Trophoblast cell (in vitro differentiated cells and primary cell): ENCODE measurements around the gene TYMS.

Experiments used
- DNase-seq, 2 donors: peaks; one replicate each; pipeline ENCODE4 v3.0.0-alpha.2; 2016
- H2AFZ ChIP-seq: 2 replicates; pipeline ENCODE4 v1.6.1; 2013; ENCODE audit warnings: low read length, moderate library complexity, mild to moderate bottlenecking; ENCODE audit not compliant: insufficient read depth, poor library complexity
- H2AK5ac ChIP-seq: 2 replicates; pipeline ENCODE4 v1.6.1; 2013; ENCODE audit warnings: mild to moderate bottlenecking, low read length
- H2BK120ac ChIP-seq: 2 replicates; pipeline ENCODE4 v1.6.1; 2013; ENCODE audit warnings: low read length, mild to moderate bottlenecking, moderate library complexity; ENCODE audit not compliant: insufficient read depth, poor library complexity
- H2BK12ac ChIP-seq: 2 replicates; pipeline ENCODE4 v1.6.1; 2013; ENCODE audit warnings: mild to moderate bottlenecking, low read length, moderate library complexity
- H2BK5ac ChIP-seq: 2 replicates; pipeline ENCODE4 v1.6.1; 2013; ENCODE audit warnings: low read length, low read depth, moderate library complexity, mild to moderate bottlenecking; ENCODE audit not compliant: poor library complexity
- H3K14ac ChIP-seq: 2 replicates; pipeline ENCODE4 v1.6.1; 2013; ENCODE audit warnings: mild to moderate bottlenecking, low read length
- H3K18ac ChIP-seq: 2 replicates; pipeline ENCODE4 v1.6.1; 2013; ENCODE audit warnings: mild to moderate bottlenecking, low read length
- H3K23ac ChIP-seq: 2 replicates; pipeline ENCODE4 v1.6.1; 2013; ENCODE audit warnings: low read length
- H3K27ac ChIP-seq: 2 replicates; pipeline ENCODE4 v1.5.1; 2013; ENCODE audit warnings: low read depth, mild to moderate bottlenecking, inconsistent platforms, low read length, moderate library complexity
- H3K27me3 ChIP-seq: 2 replicates; pipeline ENCODE4 v1.6.1; 2013; ENCODE audit warnings: inconsistent platforms, mild to moderate bottlenecking, low read length, moderate library complexity; ENCODE audit not compliant: insufficient read depth
- H3K36me3 ChIP-seq, 2 experiments: 1 replicate in 1 of 2; 2 replicates in 1 of 2; pipeline ENCODE4 v1.6.1; 2013; ENCODE audit warnings: low read length in 2 of 2, mild to moderate bottlenecking in 2 of 2, moderate library complexity in 1 of 2; ENCODE audit not compliant: insufficient read depth in 2 of 2, control insufficient read depth in 1 of 2
- H3K4ac ChIP-seq: 2 replicates; pipeline ENCODE4 v1.6.1; 2013; ENCODE audit warnings: low read depth, mild to moderate bottlenecking, low read length, moderate library complexity
- H3K4me1 ChIP-seq, 2 experiments: 1 replicate in 1 of 2; 2 replicates in 1 of 2; pipeline ENCODE4 v1.6.1; 2013; ENCODE audit warnings: low read length in 2 of 2, mild to moderate bottlenecking in 2 of 2, moderate library complexity in 1 of 2; ENCODE audit not compliant: insufficient read depth in 2 of 2, control insufficient read depth in 1 of 2
- H3K4me2 ChIP-seq: 2 replicates; pipeline ENCODE4 v1.6.1; 2013; ENCODE audit warnings: inconsistent platforms, mild to moderate bottlenecking, low read length, moderate library complexity
- H3K4me3 ChIP-seq: 2 replicates; pipeline ENCODE4 v1.5.1; 2013; ENCODE audit warnings: mild to moderate bottlenecking, low read depth, low read length, inconsistent platforms
- H3K79me1 ChIP-seq: one replicate; pipeline ENCODE4 v1.6.1; 2013; ENCODE audit warnings: low read length
- H3K79me2 ChIP-seq: 2 replicates; pipeline ENCODE4 v1.6.1; 2013; ENCODE audit warnings: low read length, mild to moderate bottlenecking; ENCODE audit not compliant: control insufficient read depth, insufficient read depth, poor library complexity
- H3K9ac ChIP-seq: 2 replicates; pipeline ENCODE4 v1.6.1; 2013; ENCODE audit warnings: mild to moderate bottlenecking, low read length
- H3K9me3 ChIP-seq: 2 replicates; pipeline ENCODE4 v1.6.1; 2013; ENCODE audit warnings: low read depth, mild to moderate bottlenecking, control low read depth, inconsistent platforms, low read length; ENCODE audit not compliant: insufficient read depth
- H4K12ac ChIP-seq: 2 replicates; pipeline ENCODE4 v1.6.1; 2013; ENCODE audit warnings: low read depth, mild to moderate bottlenecking, low read length, moderate library complexity
- H4K8ac ChIP-seq: 2 replicates; pipeline ENCODE4 v1.6.1; 2013; ENCODE audit warnings: low read depth, mild to moderate bottlenecking, low read length, moderate library complexity
- H4K91ac ChIP-seq: one replicate; pipeline ENCODE4 v1.6.1; 2013; ENCODE audit warnings: low read depth, mild to moderate bottlenecking, low read length, moderate library complexity
- WGBS: extraction: QIAGEN DNeasy Blood & Tissue Kit; methylation state at CpG from one replicate; pipeline ENCODE4 v1.1.7; 2013; ENCODE audit warnings: missing lambda C conversion rate; ENCODE audit not compliant: insufficient read length, insufficient coverage; ENCODE audit errors: extremely low coverage; 5-methylcytosine and 5-hydroxymethylcytosine counted together

The TYMS gene

DNA sequence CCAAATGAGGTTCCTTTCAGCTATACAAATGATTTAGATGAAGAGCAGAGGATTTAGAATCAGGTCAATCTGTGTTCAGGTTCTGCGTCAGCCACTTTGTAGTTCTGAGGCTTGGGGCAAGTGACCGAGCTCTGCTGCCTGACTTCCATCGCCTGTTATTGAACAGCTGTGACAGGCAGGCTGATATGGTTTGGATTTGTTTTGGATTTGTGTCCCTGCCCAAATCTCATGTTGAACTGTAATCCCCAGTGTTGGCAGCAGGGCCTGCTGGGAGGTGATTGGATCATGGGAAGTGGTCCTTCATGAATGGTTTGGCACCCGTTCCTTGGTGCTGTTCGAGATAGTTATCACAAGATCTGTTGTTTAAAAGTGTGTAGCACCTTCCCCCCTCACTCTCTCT lies 18.6 kb downstream of the TYMS start:
- H2AK5ac ChIP-seq = no peak overlapping the region
- no peak overlapping the region for H3K14ac ChIP-seq
- no peak overlapping the region for H3K4ac ChIP-seq
- H3K79me1 ChIP-seq = no peaks in the 10 kb centered on the region
- no peak for DNase-seq
- H3K4me1 ChIP-seq = no peaks in the 10 kb centered on the region
- no peak overlapping the region for H4K8ac ChIP-seq
- no peak overlapping the region for H2BK12ac ChIP-seq
- H3K9ac ChIP-seq = no peak overlapping the region
- H2BK120ac ChIP-seq = no peak overlapping the region
- H3K27me3 ChIP-seq = no peaks in the 10 kb centered on the region
- H2AFZ ChIP-seq = no peak overlapping the region
- H3K9me3 ChIP-seq = no peaks in the 10 kb centered on the region
- no peaks in the 10 kb centered on the region for H3K79me2 ChIP-seq
- no peak overlapping the region for H3K4me3 ChIP-seq
- no peak overlapping the region for H3K18ac ChIP-seq
- no peak overlapping the region for H4K12ac ChIP-seq
- H3K23ac ChIP-seq = no peak overlapping the region
- H3K36me3 ChIP-seq = peaks cover 12 to 28% of the 10 kb centered on the region in 2 experiments
- no peak overlapping the region for H3K27ac ChIP-seq
- WGBS = no CpG with 5 or more reads among the region's 5 CpGs
- H2BK5ac ChIP-seq = no peak overlapping the region
- no peak overlapping the region for H4K91ac ChIP-seq
- no peak overlapping the region for H3K4me2 ChIP-seq

DNA sequence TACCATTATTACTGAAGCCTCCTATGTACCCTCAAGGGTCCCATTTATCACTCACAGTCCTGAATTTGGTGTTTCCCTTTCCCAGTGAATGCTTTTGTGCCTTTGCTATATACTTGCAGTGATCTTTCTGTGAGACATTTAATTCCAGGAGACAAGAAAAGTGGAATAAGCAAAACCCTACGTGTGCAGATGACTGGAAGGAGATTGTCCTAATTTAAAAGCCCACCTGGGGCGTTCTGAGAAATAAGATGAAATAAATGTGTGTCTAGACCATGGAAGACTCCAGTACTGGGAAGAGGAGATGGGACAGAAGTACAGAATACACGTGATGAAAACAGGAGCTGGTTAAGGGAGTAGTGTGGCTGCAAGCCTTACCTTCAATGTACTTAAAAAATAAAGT lies 19.3 kb downstream of the TYMS start:
- Histone ChIP-seq H3K9me3 (no peaks in the 10 kb centered on the region), H2BK12ac (no peak overlapping the region), H3K18ac (no peak overlapping the region), H2BK5ac (no peak overlapping the region), H3K27me3 (no peaks in the 10 kb centered on the region), H3K36me3 (peaks cover 10 to 30% of the 10 kb centered on the region in 2 experiments), H3K4ac (no peak overlapping the region), H4K12ac (no peak overlapping the region), H3K27ac (no peak overlapping the region), H3K9ac (no peak overlapping the region), H3K4me1 (no peaks in the 10 kb centered on the region), H3K79me2 (no peaks in the 10 kb centered on the region), H4K91ac (no peak overlapping the region), H3K4me3 (no peak overlapping the region), H4K8ac (no peak overlapping the region), H2AK5ac (no peak overlapping the region), H2AFZ (no peak overlapping the region), H3K79me1 (no peaks in the 10 kb centered on the region), H3K14ac (no peak overlapping the region), H3K23ac (no peak overlapping the region), H3K4me2 (no peak overlapping the region), H2BK120ac (no peak overlapping the region)
- no peak for DNase-seq
- no CpG with 5 or more reads among the region's 3 CpGs for WGBS

DNA sequence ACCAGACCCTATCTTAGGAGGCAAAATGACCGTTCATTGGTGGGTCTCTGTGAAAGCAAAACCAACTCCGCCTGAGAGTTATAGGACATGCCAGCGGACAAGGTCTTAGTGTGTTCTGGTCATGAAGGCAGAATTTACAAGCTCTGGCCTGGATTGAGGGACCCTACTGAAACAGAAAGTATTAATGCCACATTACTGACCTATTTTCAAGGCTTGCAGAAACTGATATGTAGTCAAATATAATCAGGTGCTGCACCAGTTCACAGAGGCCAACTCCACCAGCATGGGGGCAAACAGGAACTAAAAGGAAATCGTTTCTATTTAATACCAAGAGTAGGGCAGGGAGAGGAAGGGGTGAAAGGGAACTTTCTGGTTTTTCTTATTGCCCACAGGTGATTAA lies 19.7 kb downstream of the TYMS start:
- no peak overlapping the region for H3K14ac ChIP-seq
- H3K27me3 ChIP-seq = no peaks in the 10 kb centered on the region
- no peaks in the 10 kb centered on the region for H3K4me1 ChIP-seq
- H4K91ac ChIP-seq = no peak overlapping the region
- no peaks in the 10 kb centered on the region for H3K9me3 ChIP-seq
- H3K4me3 ChIP-seq = no peak overlapping the region
- H2AK5ac ChIP-seq = no peak overlapping the region
- no peak overlapping the region for H4K8ac ChIP-seq
- H3K79me2 ChIP-seq = no peaks in the 10 kb centered on the region
- no peak overlapping the region for H3K4ac ChIP-seq
- no peak overlapping the region for H2AFZ ChIP-seq
- no peak overlapping the region for H2BK12ac ChIP-seq
- peaks cover 10 to 32% of the 10 kb centered on the region in 2 experiments for H3K36me3 ChIP-seq
- no peak for DNase-seq
- H3K9ac ChIP-seq = no peak overlapping the region
- no peaks in the 10 kb centered on the region for H3K79me1 ChIP-seq
- H3K27ac ChIP-seq = no peak overlapping the region
- no peak overlapping the region for H3K23ac ChIP-seq
- no peak overlapping the region for H2BK120ac ChIP-seq
- no peak overlapping the region for H3K4me2 ChIP-seq
- no peak overlapping the region for H3K18ac ChIP-seq
- no peak overlapping the region for H4K12ac ChIP-seq
- no peak overlapping the region for H2BK5ac ChIP-seq
- no CpG with 5 or more reads among the region's 4 CpGs for WGBS

GRCh38 chr18:677951-678381 lies 20.5 kb downstream of the TYMS start:
- DNase-seq = no peak
- Histone ChIP-seq H3K4me3 (no peak overlapping the region), H2AK5ac (no peak overlapping the region), H2BK5ac (no peak overlapping the region), H3K18ac (no peak overlapping the region), H3K79me1 (no peaks in the 10 kb centered on the region), H3K14ac (no peak overlapping the region), H3K27ac (no peak overlapping the region), H2BK120ac (no peak overlapping the region), H4K12ac (no peak overlapping the region), H3K23ac (no peak overlapping the region), H2AFZ (no peak overlapping the region), H3K9me3 (no peaks in the 10 kb centered on the region), H3K79me2 (no peaks in the 10 kb centered on the region), H3K4me2 (no peak overlapping the region), H4K91ac (no peak overlapping the region), H3K27me3 (no peaks in the 10 kb centered on the region), H2BK12ac (no peak overlapping the region), H3K36me3 (peaks cover 10 to 25% of the 10 kb centered on the region in 2 experiments), H4K8ac (no peak overlapping the region), H3K4me1 (no peaks in the 10 kb centered on the region), H3K9ac (no peak overlapping the region), H3K4ac (no peak overlapping the region)
- no CpG with 5 or more reads among the region's 14 CpGs for WGBS
